Measurements from ENCODE around the gene HES4.
A peak's percentile ranks its signal among the peaks of the same experiment; 100 is the strongest.
"Not testable (repeated sequence)": the region's sequence is repeated elsewhere in the genome, so short reads cannot be mapped to it uniquely, and the experiment has no call there.

Gene HES4

GRCh38 chr1:976791-977190 lies 23.1 kb downstream of the HES4 start:
- not testable (repeated sequence) for DNase-seq

- peak; percentile 63 for DNase-seq
These were observed 23.8 kb downstream of the HES4 start for GRCh38 chr1:975896-976683.

- no peak for DNase-seq
These were observed 24.5 kb downstream of the HES4 start for GRCh38 chr1:975365-975764.

GRCh38 chr1:974687-975328 lies 25.1 kb downstream of the HES4 start:
- DNase-seq: no peak

- DNase-seq: no peak
These were observed 25.6 kb downstream of the HES4 start for GRCh38 chr1:974293-974640.

- DNase-seq: no peak
These were observed 26.2 kb downstream of the HES4 start for GRCh38 chr1:973459-974292.

GRCh38 chr1:972726-973458 lies 27.0 kb downstream of the HES4 start:
- DNase-seq: no peak

GRCh38 chr1:971751-972506 lies 28.0 kb downstream of the HES4 start:
- DNase-seq: no peak

GRCh38 chr1:970973-971730 lies 28.7 kb downstream of the HES4 start:
- DNase-seq: no peak

- DNase-seq: no peak
These were observed 29.5 kb downstream of the HES4 start for GRCh38 chr1:970242-970972.

- no peak for DNase-seq
These were observed 30.5 kb downstream of the HES4 start for GRCh38 chr1:969260-969855.

GRCh38 chr1:967466-968343 lies 32.2 kb downstream of the HES4 start:
- DNase-seq: no peak

- DNase-seq: peak; percentile 80
These were observed 33.1 kb downstream of the HES4 start for GRCh38 chr1:966704-967300.

- peak; percentile 32 for DNase-seq
These were observed 33.7 kb downstream of the HES4 start, which contains the start of gene PLEKHN1 for GRCh38 chr1:966135-966703. Gene PLEKHN1, plus strand, starts transcription at chr1:966482. Its CDS starts 50 bp downstream, at chr1:966532.

GRCh38 chr1:965526-966134 lies 34.3 kb downstream of the HES4 start:
- DNase-seq: no peak

- no peak for DNase-seq
These were observed 35.0 kb downstream of the HES4 start for GRCh38 chr1:964691-965525.
